Spleen (tissue), 11 donors: ENCODE data around the gene ZNF106. TPM values are rescaled to one million over a fixed set of nuclear protein-coding genes. Genes with fewer than 3 reads are reported as not detected.
A peak's percentile ranks its signal among the peaks of the same experiment; 100 is the strongest.

Experiments
- DNase-seq: peaks from one replicate; pipeline ENCODE4 v3.0.0-alpha.2; 2020
- H3K27ac ChIP-seq, 8 donors: fragments of 200-600 bp; sonication (generic) in 7 of 8; 1 replicate in 4 of 8; 2 replicates in 4 of 8; pipeline versions ENCODE4 v1.5.0 to v1.8.0; 2016 to 2021; ENCODE audit warnings: inconsistent platforms in 4 of 8, mild to moderate bottlenecking in 4 of 8, moderate library complexity in 1 of 8
- H3K27me3 ChIP-seq, 7 donors: fragments of 200-600 bp; sonication (generic) in 6 of 7; replicated peaks in 1 of 7; 1 replicate in 4 of 7; 2 replicates in 3 of 7; pipeline versions ENCODE4 v1.5.0 to v1.8.0; 2016 to 2021; ENCODE audit warnings: inconsistent platforms in 3 of 7, mild to moderate bottlenecking in 1 of 7
- H3K36me3 ChIP-seq, 6 donors: fragments of 200-600 bp; sonication (generic) in 5 of 6; 1 replicate in 4 of 6; 2 replicates in 2 of 6; pipeline versions ENCODE4 v1.5.0 to v1.8.0; 2016 to 2021; ENCODE audit warnings: inconsistent platforms in 2 of 6
- H3K4me1 ChIP-seq, 6 donors: fragments of 200-600 bp; sonication (generic) in 5 of 6; 1 replicate in 3 of 6; 2 replicates in 3 of 6; pipeline versions ENCODE4 v1.5.0 to v1.8.0; 2016 to 2021; ENCODE audit warnings: inconsistent platforms in 3 of 6
- H3K4me3 ChIP-seq, 8 donors: fragments of 200-600 bp; sonication (generic) in 7 of 8; 1 replicate in 4 of 8; 2 replicates in 4 of 8; pipeline versions ENCODE4 v1.5.0 to v1.8.0; 2016 to 2021; ENCODE audit warnings: inconsistent platforms in 4 of 8, mild to moderate bottlenecking in 4 of 8, moderate library complexity in 2 of 8
- H3K9me3 ChIP-seq, 8 donors: fragments of 200-600 bp; sonication (generic) in 7 of 8; 1 replicate in 4 of 8; 2 replicates in 4 of 8; pipeline versions ENCODE4 v1.5.0 to v1.8.0; 2016 to 2021; ENCODE audit warnings: inconsistent platforms in 4 of 8
- POLR2A ChIP-seq, 3 donors: fragments of 450-650 bp; IDR thresholded peaks; one replicate each; pipeline ENCODE4 v1.5.1; 2017; ENCODE audit warnings: antibody characterized with exemption in 3 of 3, mild to moderate bottlenecking in 1 of 3
- POLR2AphosphoS5 ChIP-seq, 3 donors: sonication (generic); formaldehyde crosslinking; IDR thresholded peaks; one replicate each; pipeline ENCODE4 v1.5.1; 2017; ENCODE audit warnings: antibody characterized with exemption in 3 of 3
- WGBS, 5 donors: extraction: QIAGEN DNeasy Blood & Tissue Kit in 3 of 5; methylation state at CpG; one replicate each; pipeline versions ENCODE4 v1.1.5 to v1.1.7; 2013 to 2018; 5-methylcytosine and 5-hydroxymethylcytosine counted together
- intact Hi-C: fragments of 100-400 bp; cut with DNase I; formaldehyde crosslinking; loops from one replicate; pipeline ENCODE4 v1.15.0; 2023; ENCODE audit warnings: low total_unique reads
- polyA plus RNA-seq, 3 donors: library from polyadenylated mRNA; stranded (reverse); fragments of 200-250 nt; gene quantifications; one replicate each; pipeline ENCODE4 v1.2.1, GENCODE V29; 2013
- total RNA-seq, 7 donors: library from RNA; depleted of rRNA in 3 of 7; stranded (reverse); fragments of >200 nt in 3 of 7; fragmentation: NEBNext Ultra II Directional in 4 of 7; extraction: Animal tissue kit (Norgen Biotek cat#: 25700) in 4 of 7; gene quantifications; one replicate each; pipeline versions ENCODE4 v1.1.0 to v1.2.1, GENCODE V29; 2016 to 2021
- TF ChIP-seq, protein P1 (sequence below), 11 experiments: fragments of 200-600 bp in 7 of 11; fragments of 450-650 bp in 4 of 11; sonication (generic) in 4 of 11; IDR thresholded peaks in 8 of 11; conservative IDR thresholded peaks in 3 of 11; 1 replicate in 7 of 11; 2 replicates in 4 of 11; pipeline versions ENCODE4 v1.4.0 to v1.8.0; 2016 to 2021; ENCODE audit warnings: antibody characterized with exemption in 11 of 11, inconsistent platforms in 4 of 11, mild to moderate bottlenecking in 1 of 11
- donor health status: healthy with polysubstance abuse.
- donor health status: DM: no; HTN: no; CAD: no; lungs with moderate emphysema.
- donor health status: DM: no; HTN: no; CAD: no.
- donor health status: Bipolar disorder and iron deficiency.
- donor health status: healthy.
- donor health status: DM: no; HTN: no; CAD: no.
- donor health status: DM: yes; HTN: yes; CAD: no.

ZNF106 gene
- total and polyA plus RNA-seq, 10 donors, result 4.6 to 93.3 (median 71.3) TPM

DNA sequence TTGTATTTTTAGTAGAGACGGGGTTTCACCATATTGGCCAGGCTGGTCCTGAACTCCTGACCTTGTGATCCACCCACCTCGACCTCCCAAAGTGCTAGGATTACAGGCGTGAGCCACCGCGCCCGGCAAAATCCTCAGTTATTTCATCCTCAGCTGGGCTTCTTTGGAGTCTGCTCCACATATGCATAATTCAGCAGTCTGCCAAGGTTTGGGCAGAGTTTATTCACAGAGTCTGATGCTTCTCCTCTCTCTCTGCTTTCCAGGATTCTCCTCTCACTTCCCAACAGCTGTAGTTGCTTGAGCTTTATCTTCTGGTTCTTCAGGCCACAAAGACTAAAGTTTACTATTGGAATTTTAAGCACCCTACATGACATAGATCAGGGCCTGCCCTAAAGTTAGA, 8.2 kb downstream of the ZNF106 start:
- Histone ChIP-seq H3K27me3 (no peaks in the 10 kb centered on the region), H3K4me1 (peaks cover 0 to 36% (median 2%) of the 10 kb centered on the region in 6 donors), H3K4me3 (no peak overlapping the region), H3K36me3 (peaks cover 0 to 36% (median 0%) of the 10 kb centered on the region in 6 donors), H3K9me3 (peaks cover 0 to 12% (median 7%) of the 10 kb centered on the region in 8 donors), H3K27ac (no peak overlapping the region)
- intact Hi-C loops, result no loop called here
- no peak for DNase-seq
- TF ChIP-seq, protein P1, sequence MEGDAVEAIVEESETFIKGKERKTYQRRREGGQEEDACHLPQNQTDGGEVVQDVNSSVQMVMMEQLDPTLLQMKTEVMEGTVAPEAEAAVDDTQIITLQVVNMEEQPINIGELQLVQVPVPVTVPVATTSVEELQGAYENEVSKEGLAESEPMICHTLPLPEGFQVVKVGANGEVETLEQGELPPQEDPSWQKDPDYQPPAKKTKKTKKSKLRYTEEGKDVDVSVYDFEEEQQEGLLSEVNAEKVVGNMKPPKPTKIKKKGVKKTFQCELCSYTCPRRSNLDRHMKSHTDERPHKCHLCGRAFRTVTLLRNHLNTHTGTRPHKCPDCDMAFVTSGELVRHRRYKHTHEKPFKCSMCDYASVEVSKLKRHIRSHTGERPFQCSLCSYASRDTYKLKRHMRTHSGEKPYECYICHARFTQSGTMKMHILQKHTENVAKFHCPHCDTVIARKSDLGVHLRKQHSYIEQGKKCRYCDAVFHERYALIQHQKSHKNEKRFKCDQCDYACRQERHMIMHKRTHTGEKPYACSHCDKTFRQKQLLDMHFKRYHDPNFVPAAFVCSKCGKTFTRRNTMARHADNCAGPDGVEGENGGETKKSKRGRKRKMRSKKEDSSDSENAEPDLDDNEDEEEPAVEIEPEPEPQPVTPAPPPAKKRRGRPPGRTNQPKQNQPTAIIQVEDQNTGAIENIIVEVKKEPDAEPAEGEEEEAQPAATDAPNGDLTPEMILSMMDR (IDR thresholded peaks at IDR 0.05 in 8 of 11, conservative IDR thresholded peaks at IDR 0.05 in 3 of 11), result no peak
- TF ChIP-seq POLR2AphosphoS5 (IDR thresholded peaks at IDR 0.05) (no peak), POLR2A (IDR thresholded peaks at IDR 0.05) (no peak)
- WGBS, 5 donors, result 94 to 100% (median 97%) methylated on average over 6 of the region's 6 CpGs

DNA sequence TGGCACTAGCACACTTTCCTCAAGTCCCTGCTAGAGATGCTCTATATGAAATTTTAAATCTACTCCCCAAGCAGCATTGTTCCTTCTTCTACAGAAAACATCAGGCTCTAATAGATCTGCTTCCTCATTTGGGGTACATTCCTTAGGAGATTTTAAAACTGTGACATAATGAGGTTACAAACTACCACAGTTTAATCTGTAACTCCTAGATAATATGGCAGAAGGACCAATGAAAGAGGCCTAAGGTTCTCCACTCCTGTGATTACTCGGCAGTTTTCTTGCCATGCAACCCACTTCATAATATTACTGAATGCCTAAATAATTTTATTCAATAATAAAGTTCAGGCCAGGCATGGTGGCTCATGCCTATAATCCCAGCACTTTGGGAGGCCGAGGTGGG, 16.1 kb downstream of the ZNF106 start:
- no peaks in the 10 kb centered on the region for H3K27me3 ChIP-seq
- TF ChIP-seq POLR2AphosphoS5 (IDR thresholded peaks at IDR 0.05), result no peak
- TF ChIP-seq, protein P1 (IDR thresholded peaks at IDR 0.05 in 8 of 11, conservative IDR thresholded peaks at IDR 0.05 in 3 of 11), result no peak
- TF ChIP-seq POLR2A (IDR thresholded peaks at IDR 0.05), result no peak
- WGBS, 5 donors, result 63 to 81% (median 70%) methylated on average over 2 of the region's 2 CpGs
- peaks cover 0 to 76% (median 18%) of the 10 kb centered on the region in 6 donors for H3K4me1 ChIP-seq
- H3K9me3 ChIP-seq, result no peaks in the 10 kb centered on the region
- intact Hi-C loops, result no loop called here
- H3K27ac ChIP-seq, result peak overlapping the region in 3 of 8 donors; percentile 5 to 44 (median 34)
- no peak overlapping the region for H3K4me3 ChIP-seq
- no peak for DNase-seq
- peaks cover 0 to 23% (median 7%) of the 10 kb centered on the region in 6 donors for H3K36me3 ChIP-seq

DNA sequence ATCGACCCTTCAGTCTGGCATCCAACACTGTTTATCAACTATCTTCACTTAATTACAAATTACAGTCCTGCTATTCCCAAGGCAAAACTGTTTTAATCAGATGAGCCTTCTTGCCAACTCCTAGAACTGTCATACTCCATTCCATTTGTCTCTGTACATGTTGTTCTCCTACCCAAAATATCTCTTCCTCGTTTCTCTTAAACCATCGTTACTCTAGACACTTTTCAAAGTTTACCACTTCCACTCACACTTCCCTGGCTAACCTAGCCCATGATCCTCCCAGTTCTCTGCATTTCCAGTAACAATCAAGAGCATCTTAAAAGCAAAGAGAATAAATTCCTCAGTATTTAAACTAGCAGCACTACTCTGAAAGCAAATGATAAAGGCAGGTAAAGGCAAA, 19.9 kb downstream of the ZNF106 start:
- Histone ChIP-seq H3K36me3 (peaks cover 0 to 60% (median 19%) of the 10 kb centered on the region in 6 donors), H3K27ac (peak overlapping the region in 5 of 8 donors; percentile 8 to 56 (median 31)), H3K4me3 (no peak overlapping the region), H3K27me3 (no peaks in the 10 kb centered on the region), H3K9me3 (no peaks in the 10 kb centered on the region), H3K4me1 (peaks cover 0 to 65% (median 18%) of the 10 kb centered on the region in 6 donors)
- DNase-seq, result no peak
- intact Hi-C loops, result no loop called here
- TF ChIP-seq, protein P1 (IDR thresholded peaks at IDR 0.05 in 8 of 11, conservative IDR thresholded peaks at IDR 0.05 in 3 of 11), result no peak
- no peak for TF ChIP-seq POLR2AphosphoS5 (IDR thresholded peaks at IDR 0.05)
- TF ChIP-seq POLR2A (IDR thresholded peaks at IDR 0.05), result no peak
- 67 to 86% (median 71%) methylated on average over 3 of the region's 3 CpGs for WGBS, 5 donors

DNA sequence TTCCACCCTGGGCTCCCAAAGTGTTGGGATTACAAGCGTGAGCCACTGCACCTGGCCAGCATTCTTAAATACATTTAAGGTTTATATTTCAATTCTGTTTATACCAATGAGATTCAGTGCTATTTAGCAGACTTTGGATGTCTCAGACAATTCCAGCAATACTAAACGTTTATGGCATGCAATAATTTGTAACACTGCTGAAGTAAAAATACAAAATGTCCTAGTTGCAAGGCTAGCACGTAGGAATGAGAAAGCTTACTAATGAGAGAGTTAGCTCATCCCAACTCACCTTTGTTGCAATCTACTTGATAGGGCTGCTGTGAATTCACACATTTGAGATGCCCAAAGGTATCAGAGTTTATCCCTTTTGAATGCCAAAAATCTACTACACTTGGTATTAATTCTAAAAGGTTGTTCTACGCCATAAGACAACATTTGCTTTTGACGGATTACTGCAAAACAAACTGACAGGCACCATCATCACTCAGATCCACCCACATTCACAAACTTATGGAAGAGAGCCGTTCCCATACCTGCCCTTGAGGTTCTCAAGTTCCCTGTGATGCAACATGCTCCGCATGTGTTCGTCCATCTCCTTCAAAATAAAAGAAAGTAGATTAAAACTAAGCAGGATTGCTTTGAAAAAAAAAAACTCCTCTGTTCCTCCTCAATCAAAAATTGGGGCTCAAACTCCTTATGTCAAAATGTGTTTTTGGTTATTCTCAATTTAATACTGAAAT, 25.3 kb downstream of the ZNF106 start:
- Histone ChIP-seq H3K9me3 (no peaks in the 10 kb centered on the region), H3K4me3 (no peak overlapping the region), H3K27ac (no peak overlapping the region), H3K27me3 (no peaks in the 10 kb centered on the region), H3K36me3 (peaks cover 0 to 97% (median 48%) of the 10 kb centered on the region in 6 donors), H3K4me1 (peaks cover 0 to 26% (median 3%) of the 10 kb centered on the region in 6 donors)
- intact Hi-C loops, result no loop called here
- TF ChIP-seq, protein P1 (IDR thresholded peaks at IDR 0.05 in 8 of 11, conservative IDR thresholded peaks at IDR 0.05 in 3 of 11), result no peak
- TF ChIP-seq POLR2A (IDR thresholded peaks at IDR 0.05) (no peak), POLR2AphosphoS5 (IDR thresholded peaks at IDR 0.05) (no peak)
- 91 to 97% (median 93%) methylated on average over 8 of the region's 8 CpGs for WGBS, 5 donors
- no peak for DNase-seq
